SK-N-SH (cell line): ENCODE data around the gene ITGA8. TPM values are rescaled to one million over a fixed set of nuclear protein-coding genes. Genes with fewer than 3 reads are reported as not detected.

Experiments used
- CTCF ChIA-PET: fragments of 300-600, 350-600 bp; formaldehyde crosslinking; extraction: SDS; loops from one replicate; lab custom pipeline; 2021; lab: Yijun Ruan, JAX
- POLR2A ChIA-PET: fragments of 350-600 bp; sonication (Branson Sonifier 250); formaldehyde crosslinking; extraction: SDS; loops from one replicate; lab custom pipeline; 2020; ENCODE audit warnings: antibody characterized with exemption, inconsistent platforms; lab: Yijun Ruan, JAX
- DNase-seq: peaks from one replicate; pipeline ENCODE4 v3.0.0; 2012
- H2AFZ ChIP-seq: fragments of 200-600 bp; sonication (generic); 2 replicates; pipeline ENCODE4 v1.8.1; 2016; ENCODE audit warnings: antibody characterized with exemption, mild to moderate bottlenecking, low read depth
- H3F3A ChIP-seq: fragments of 200-600 bp; sonication (generic); replicated peaks from 2 replicates; pipeline ENCODE3; 2016; ENCODE audit warnings: antibody characterized with exemption, mild to moderate bottlenecking; ENCODE audit not compliant: insufficient read depth
- H3K27ac ChIP-seq, 2 experiments: fragments of 200-500 bp in 1 of 2; fragments of 200-600 bp in 1 of 2; sonication (Bioruptor generic) in 1 of 2; sonication (generic), shearing (Covaris generic) in 1 of 2; 2 replicates each; pipeline versions ENCODE4 v1.5.1 to v1.6.1; 2014 to 2016; ENCODE audit warnings: low read depth in 2 of 2, inconsistent platforms in 1 of 2, low read length in 1 of 2, mild to moderate bottlenecking in 1 of 2, mixed read lengths in 1 of 2
- H3K27me3 ChIP-seq: fragments of 200-600 bp; sonication (generic), shearing (Covaris generic); 2 replicates; pipeline ENCODE4 v1.6.1; 2016; ENCODE audit warnings: mixed run types; ENCODE audit not compliant: insufficient read depth
- H3K36me3 ChIP-seq, 2 experiments: fragments of 200-500 bp in 1 of 2; fragments of 200-600 bp in 1 of 2; sonication (Bioruptor generic) in 1 of 2; sonication (generic) in 1 of 2; replicated peaks in 1 of 2; 2 replicates each; pipeline versions ENCODE3 to v1.5.1; 2014 to 2016; ENCODE audit warnings: low read length in 1 of 2, mild to moderate bottlenecking in 1 of 2; ENCODE audit not compliant: insufficient read depth in 2 of 2, control insufficient read depth in 1 of 2
- H3K4me1 ChIP-seq, 2 experiments: fragments of 200-500 bp in 1 of 2; fragments of 200-600 bp in 1 of 2; sonication (Bioruptor generic) in 1 of 2; sonication (generic), shearing (Covaris generic) in 1 of 2; 2 replicates each; pipeline versions ENCODE4 v1.5.1 to v1.6.1; 2014 to 2016; ENCODE audit warnings: low read depth in 1 of 2, low read length in 1 of 2, mixed run types in 1 of 2; ENCODE audit not compliant: insufficient read depth in 2 of 2, control insufficient read depth in 1 of 2
- H3K4me2 ChIP-seq: fragments of 200-600 bp; sonication (generic), shearing (Covaris generic); 2 replicates; pipeline ENCODE4 v1.6.1; 2017; ENCODE audit warnings: mixed run types
- H3K4me3 ChIP-seq, 2 experiments: fragments of 200-500 bp in 1 of 2; fragments of 200-600 bp in 1 of 2; sonication (Bioruptor generic) in 1 of 2; sonication (generic), shearing (Covaris generic) in 1 of 2; 2 replicates each; pipeline versions ENCODE4 v1.5.1 to v1.8.1; 2014 to 2016; ENCODE audit warnings: low read depth in 2 of 2, inconsistent platforms in 1 of 2, low read length in 1 of 2, mild to moderate bottlenecking in 1 of 2, mixed read lengths in 1 of 2, moderate library complexity in 1 of 2
- H3K79me2 ChIP-seq: fragments of 200-600 bp; sonication (generic); 2 replicates; pipeline ENCODE4 v1.8.1; 2017; ENCODE audit warnings: mild to moderate bottlenecking; ENCODE audit not compliant: insufficient read depth
- H3K9ac ChIP-seq: fragments of 200-600 bp; sonication (generic); 2 replicates; pipeline ENCODE4 v1.6.1; 2017; ENCODE audit warnings: mixed run types
- H3K9me2 ChIP-seq: fragments of 200-600 bp; sonication (generic); 2 replicates; pipeline ENCODE4 v1.6.1; 2017; ENCODE audit warnings: mixed run types
- H3K9me3 ChIP-seq: fragments of 200-600 bp; sonication (generic); 2 replicates; pipeline ENCODE4 v1.6.1; 2017; ENCODE audit warnings: mixed run types, mild to moderate bottlenecking, moderate library complexity
- H4K20me1 ChIP-seq: fragments of 200-600 bp; sonication (generic); 2 replicates; pipeline ENCODE4 v1.6.1; 2017; ENCODE audit warnings: mild to moderate bottlenecking, mixed run types; ENCODE audit not compliant: insufficient read depth
- CHD2 ChIP-seq: fragments of 150-350 bp; IDR thresholded peaks from 2 replicates; pipeline ENCODE4 v1.6.1; 2018; ENCODE audit warnings: low read length; ENCODE audit not compliant: partially characterized antibody
- EZH2phosphoT487 ChIP-seq: fragments of 200-600 bp; sonication (generic); IDR thresholded peaks from 2 replicates; pipeline ENCODE4 v1.6.1; 2017; ENCODE audit warnings: low read depth, mixed run types, mild to moderate bottlenecking, antibody characterized with exemption, moderate library complexity, borderline replicate concordance
- FOSL2 ChIP-seq: IDR thresholded peaks from 2 replicates; pipeline ENCODE4 v1.4.0; 2012; ENCODE audit warnings: low read depth, mild to moderate bottlenecking, moderate library complexity, borderline replicate concordance
- FOXM1 ChIP-seq: IDR thresholded peaks from 2 replicates; pipeline ENCODE4 v1.4.0; 2012; ENCODE audit warnings: low read depth, mild to moderate bottlenecking
- GABPA ChIP-seq: IDR thresholded peaks from 2 replicates; pipeline ENCODE4 v1.4.0; 2012; ENCODE audit warnings: low read depth, mild to moderate bottlenecking
- GATA2 ChIP-seq: sonication (generic); formaldehyde crosslinking; IDR thresholded peaks from 2 replicates; pipeline ENCODE4 v1.5.0; 2020; ENCODE audit warnings: mild to moderate bottlenecking, missing genetic modification reagents
- MXI1 ChIP-seq: IDR thresholded peaks from 2 replicates; pipeline ENCODE4 v1.6.1; 2012; ENCODE audit warnings: mild to moderate bottlenecking, low read depth, low read length, improper control_type of control experiment
- NFIC ChIP-seq: IDR thresholded peaks from 2 replicates; pipeline ENCODE4 v1.4.0; 2012; ENCODE audit warnings: borderline replicate concordance
- NRF1 ChIP-seq: IDR thresholded peaks from 2 replicates; pipeline ENCODE4 v1.6.1; 2012; ENCODE audit warnings: low read depth, mild to moderate bottlenecking, low read length
- REST ChIP-seq: IDR thresholded peaks from 2 replicates; pipeline ENCODE4 v1.6.1; 2012; ENCODE audit warnings: mild to moderate bottlenecking, low read depth, low read length, moderate library complexity
- RXRA ChIP-seq: IDR thresholded peaks from 2 replicates; pipeline ENCODE4 v1.4.0; 2012; ENCODE audit warnings: low read depth, mild to moderate bottlenecking, borderline replicate concordance
- TAF1 ChIP-seq: IDR thresholded peaks from 2 replicates; pipeline ENCODE4 v1.6.1; 2012; ENCODE audit warnings: low read depth, mild to moderate bottlenecking, low read length, moderate library complexity, borderline replicate concordance
- TCF12 ChIP-seq: IDR thresholded peaks from 2 replicates; pipeline ENCODE4 v1.4.0; 2012
- TEAD4 ChIP-seq: IDR thresholded peaks from 2 replicates; pipeline ENCODE4 v1.4.0; 2012; ENCODE audit warnings: mild to moderate bottlenecking, borderline replicate concordance; ENCODE audit not compliant: insufficient read depth
- YY1 ChIP-seq: IDR thresholded peaks from 2 replicates; pipeline ENCODE4 v1.4.0; 2012; ENCODE audit warnings: low read depth, mild to moderate bottlenecking
- ZBTB33 ChIP-seq: IDR thresholded peaks from 2 replicates; pipeline ENCODE4 v1.4.0; 2012; ENCODE audit warnings: low read depth, borderline replicate concordance
- WGBS: methylation state at CpG from one replicate; pipeline ENCODE4 v1.1.6; 2017; ENCODE audit warnings: low lambda C conversion rate; 5-methylcytosine and 5-hydroxymethylcytosine counted together
- polyA plus RNA-seq, 3 experiments: library from polyadenylated mRNA; depleted of rRNA; stranded (reverse); fragments of >200 nt; gene quantifications; 2 replicates each; pipeline ENCODE4 v1.2.3, GENCODE V29; 2012
- TF ChIP-seq, protein P1 (sequence below): IDR thresholded peaks from 2 replicates; pipeline ENCODE4; 2012
- TF ChIP-seq, protein P2 (sequence below): IDR thresholded peaks from 2 replicates; pipeline ENCODE4 v1.4.0; 2012; ENCODE audit warnings: low read depth
- TF ChIP-seq, protein P3 (sequence below): fragments of 150-350 bp; IDR thresholded peaks from 2 replicates; pipeline ENCODE4 v1.6.1; 2016; ENCODE audit warnings: mild to moderate bottlenecking, low read depth, low read length
- TF ChIP-seq, protein P4 (sequence below): fragments of 200-600 bp; sonication (generic); IDR thresholded peaks from 2 replicates; pipeline ENCODE4 v1.6.1; 2017; ENCODE audit warnings: antibody characterized with exemption, mild to moderate bottlenecking, moderate library complexity

ITGA8 gene
- polyA plus RNA-seq, 1 of the 3 experiments (the other 2 are of a cell fraction): not detected

DNA sequence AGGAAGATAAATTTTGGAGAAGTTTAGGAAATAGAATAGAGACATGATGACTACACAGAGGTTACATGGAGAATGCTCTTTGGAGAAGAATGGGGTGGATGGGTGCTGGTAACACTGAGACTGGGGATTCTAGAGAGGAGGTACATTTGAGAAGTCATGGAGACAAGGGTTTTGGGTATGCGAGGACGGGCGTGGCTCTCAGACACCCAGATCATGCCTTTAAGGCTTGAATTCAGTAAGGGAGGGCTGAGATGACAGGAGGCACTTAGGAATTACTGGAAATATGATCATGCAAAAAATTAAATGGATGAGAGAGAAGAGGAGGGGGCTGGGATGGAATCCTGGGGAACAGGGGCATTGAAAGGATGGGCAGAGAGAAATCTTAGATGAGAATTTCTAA lies 168.8 kb downstream of the ITGA8 start:
- no peak overlapping the region for H2AFZ ChIP-seq
- H3K27ac ChIP-seq: no peak overlapping the region
- H3K79me2 ChIP-seq: no peaks in the 10 kb centered on the region
- no peaks in the 10 kb centered on the region for H3K4me1 ChIP-seq
- ChIA-PET POLR2A (no interaction called here), CTCF (no interaction called here)
- H3K9ac ChIP-seq: no peak overlapping the region
- H3K9me2 ChIP-seq: no peaks in the 10 kb centered on the region
- TF ChIP-seq TAF1 (no peak), REST (no peak), NFIC (no peak), GATA2 (CRISPR knock-in tag) (no peak), RXRA (no peak), GABPA (no peak), FOSL2 (no peak), EZH2phosphoT487 (no peak), FOXM1 (no peak), TCF12 (no peak), NRF1 (no peak), MXI1 (no peak), CHD2 (no peak), TEAD4 (no peak), ZBTB33 (no peak), YY1 (no peak)
- TF ChIP-seq, protein P1, sequence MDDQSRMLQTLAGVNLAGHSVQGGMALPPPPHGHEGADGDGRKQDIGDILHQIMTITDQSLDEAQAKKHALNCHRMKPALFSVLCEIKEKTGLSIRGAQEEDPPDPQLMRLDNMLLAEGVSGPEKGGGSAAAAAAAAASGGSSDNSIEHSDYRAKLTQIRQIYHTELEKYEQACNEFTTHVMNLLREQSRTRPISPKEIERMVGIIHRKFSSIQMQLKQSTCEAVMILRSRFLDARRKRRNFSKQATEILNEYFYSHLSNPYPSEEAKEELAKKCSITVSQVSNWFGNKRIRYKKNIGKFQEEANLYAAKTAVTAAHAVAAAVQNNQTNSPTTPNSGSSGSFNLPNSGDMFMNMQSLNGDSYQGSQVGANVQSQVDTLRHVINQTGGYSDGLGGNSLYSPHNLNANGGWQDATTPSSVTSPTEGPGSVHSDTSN: no peak
- TF ChIP-seq, protein P2, sequence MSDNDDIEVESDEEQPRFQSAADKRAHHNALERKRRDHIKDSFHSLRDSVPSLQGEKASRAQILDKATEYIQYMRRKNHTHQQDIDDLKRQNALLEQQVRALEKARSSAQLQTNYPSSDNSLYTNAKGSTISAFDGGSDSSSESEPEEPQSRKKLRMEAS: no peak
- TF ChIP-seq, protein P3, sequence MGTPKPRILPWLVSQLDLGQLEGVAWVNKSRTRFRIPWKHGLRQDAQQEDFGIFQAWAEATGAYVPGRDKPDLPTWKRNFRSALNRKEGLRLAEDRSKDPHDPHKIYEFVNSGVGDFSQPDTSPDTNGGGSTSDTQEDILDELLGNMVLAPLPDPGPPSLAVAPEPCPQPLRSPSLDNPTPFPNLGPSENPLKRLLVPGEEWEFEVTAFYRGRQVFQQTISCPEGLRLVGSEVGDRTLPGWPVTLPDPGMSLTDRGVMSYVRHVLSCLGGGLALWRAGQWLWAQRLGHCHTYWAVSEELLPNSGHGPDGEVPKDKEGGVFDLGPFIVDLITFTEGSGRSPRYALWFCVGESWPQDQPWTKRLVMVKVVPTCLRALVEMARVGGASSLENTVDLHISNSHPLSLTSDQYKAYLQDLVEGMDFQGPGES: no peak
- TF ChIP-seq, protein P4, sequence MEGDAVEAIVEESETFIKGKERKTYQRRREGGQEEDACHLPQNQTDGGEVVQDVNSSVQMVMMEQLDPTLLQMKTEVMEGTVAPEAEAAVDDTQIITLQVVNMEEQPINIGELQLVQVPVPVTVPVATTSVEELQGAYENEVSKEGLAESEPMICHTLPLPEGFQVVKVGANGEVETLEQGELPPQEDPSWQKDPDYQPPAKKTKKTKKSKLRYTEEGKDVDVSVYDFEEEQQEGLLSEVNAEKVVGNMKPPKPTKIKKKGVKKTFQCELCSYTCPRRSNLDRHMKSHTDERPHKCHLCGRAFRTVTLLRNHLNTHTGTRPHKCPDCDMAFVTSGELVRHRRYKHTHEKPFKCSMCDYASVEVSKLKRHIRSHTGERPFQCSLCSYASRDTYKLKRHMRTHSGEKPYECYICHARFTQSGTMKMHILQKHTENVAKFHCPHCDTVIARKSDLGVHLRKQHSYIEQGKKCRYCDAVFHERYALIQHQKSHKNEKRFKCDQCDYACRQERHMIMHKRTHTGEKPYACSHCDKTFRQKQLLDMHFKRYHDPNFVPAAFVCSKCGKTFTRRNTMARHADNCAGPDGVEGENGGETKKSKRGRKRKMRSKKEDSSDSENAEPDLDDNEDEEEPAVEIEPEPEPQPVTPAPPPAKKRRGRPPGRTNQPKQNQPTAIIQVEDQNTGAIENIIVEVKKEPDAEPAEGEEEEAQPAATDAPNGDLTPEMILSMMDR: no peak
- 13% methylated on average over 3 of the region's 3 CpGs for WGBS
- no peaks in the 10 kb centered on the region; the same call in 1 of the 2 replicates for H3K27me3 ChIP-seq
- no peak overlapping the region for H3K4me2 ChIP-seq
- H3F3A ChIP-seq: no peaks in the 10 kb centered on the region
- no peak for DNase-seq
- no peaks in the 10 kb centered on the region for H4K20me1 ChIP-seq
- H3K9me3 ChIP-seq: no peaks in the 10 kb centered on the region
- no peak overlapping the region for H3K4me3 ChIP-seq
- no peaks in the 10 kb centered on the region for H3K36me3 ChIP-seq
